SU-DHL-6 (cell line): ENCODE data around the gene COG7.
"Not testable (repeated sequence)": the region's sequence is repeated elsewhere in the genome, so short reads cannot be mapped to it uniquely, and the experiment has no call there.

Experiments
- H2AFZ ChIP-seq: fragments of 200-600 bp; sonication (generic); 2 replicates; pipeline ENCODE4 v1.6.1; 2014; ENCODE audit warnings: low read depth, mild to moderate bottlenecking, moderate library complexity, mixed read lengths, antibody characterized with exemption, low read length; ENCODE audit not compliant: severe bottlenecking
- H3F3A ChIP-seq: fragments of 200-600 bp; shearing (Covaris generic); 2 replicates; pipeline ENCODE4 v1.6.0; 2016; ENCODE audit warnings: antibody characterized with exemption, mild to moderate bottlenecking; ENCODE audit not compliant: insufficient read depth
- H3K27ac ChIP-seq: fragments of 200-600 bp; sonication (generic); 2 replicates; pipeline ENCODE4 v1.5.1; 2016; ENCODE audit warnings: low read depth, mild to moderate bottlenecking, low read length, moderate library complexity, mixed read lengths
- H3K27me3 ChIP-seq: fragments of 200-600 bp; sonication (generic), shearing (Covaris generic); 2 replicates; pipeline ENCODE4 v1.6.0; 2014; ENCODE audit warnings: mild to moderate bottlenecking, low read length
- H3K36me3 ChIP-seq: fragments of 200-600 bp; sonication (generic); 2 replicates; pipeline ENCODE4 v1.6.1; 2014; ENCODE audit warnings: mild to moderate bottlenecking, low read length, mixed read lengths
- H3K4me2 ChIP-seq: fragments of 300-600, 200-600 bp; shearing (Covaris generic), sonication (generic); 2 replicates; pipeline ENCODE4 v1.6.0; 2014; ENCODE audit warnings: low read length, low read depth, mild to moderate bottlenecking; ENCODE audit not compliant: poor library complexity, severe bottlenecking
- H3K4me3 ChIP-seq: fragments of 200-600 bp; sonication (generic); 2 replicates; pipeline ENCODE4 v1.5.1; 2014; ENCODE audit warnings: antibody characterized with exemption, low read length, mild to moderate bottlenecking, mixed read lengths; ENCODE audit not compliant: insufficient read depth, poor library complexity, severe bottlenecking
- H3K79me2 ChIP-seq: fragments of 200-600 bp; sonication (generic); 2 replicates; pipeline ENCODE4 v1.6.1; 2014; ENCODE audit warnings: mild to moderate bottlenecking, low read length, moderate library complexity; ENCODE audit not compliant: insufficient read depth
- H3K9ac ChIP-seq: fragments of 200-600 bp; sonication (generic); 2 replicates; pipeline ENCODE4 v1.7.0; 2014; ENCODE audit warnings: mild to moderate bottlenecking, low read length
- H3K9me2 ChIP-seq: fragments of 200-600 bp; sonication (generic); replicated peaks from 2 replicates; pipeline ENCODE4 v1.6.1; 2014; ENCODE audit warnings: low read length; ENCODE audit not compliant: insufficient read depth
- H3K9me3 ChIP-seq: fragments of 200-600 bp; sonication (generic); 2 replicates; pipeline ENCODE4 v1.6.1; 2014; ENCODE audit warnings: low read length, mixed read lengths; ENCODE audit not compliant: insufficient read depth
- H4K20me1 ChIP-seq: fragments of 200-600 bp; sonication (generic); 2 replicates; pipeline ENCODE4 v1.6.1; 2014; ENCODE audit warnings: low read depth, mild to moderate bottlenecking, antibody characterized with exemption, low read length, moderate library complexity, mixed read lengths
- CTCF ChIP-seq: fragments of 200-600 bp; sonication (generic); IDR thresholded peaks from one replicate; pipeline ENCODE4 v1.5.1; 2017; ENCODE audit warnings: antibody characterized with exemption, mild to moderate bottlenecking, low read length, moderate library complexity; ENCODE audit not compliant: insufficient read depth, poor library complexity, severe bottlenecking
- EZH2phosphoT487 ChIP-seq: fragments of 200-600 bp; sonication (generic), shearing (Covaris generic); conservative IDR thresholded peaks from 2 replicates; pipeline ENCODE4 v1.6.1; 2018; ENCODE audit warnings: mild to moderate bottlenecking, antibody characterized with exemption, low read length, moderate library complexity, mixed read lengths

Gene COG7

GRCh38 chr16:23382279-23382678 is 70.7 kb downstream of the COG7 start:
- Histone ChIP-seq H3K79me2 (no peaks in the 10 kb centered on the region), H3K4me2 (no peak overlapping the region), H3K9ac (no peak overlapping the region), H3K27ac (no peak overlapping the region), H3K27me3 (no peaks in the 10 kb centered on the region), H3K9me3 (no peaks in the 10 kb centered on the region), H3F3A (no peaks in the 10 kb centered on the region), H3K36me3 (no peaks in the 10 kb centered on the region), H4K20me1 (no peaks in the 10 kb centered on the region), H3K9me2 (no peaks in the 10 kb centered on the region), H3K4me3 (no peak overlapping the region), H2AFZ (no peak overlapping the region)
- TF ChIP-seq EZH2phosphoT487: no peak
- no peak for TF ChIP-seq CTCF

- H2AFZ ChIP-seq, H3K9me2 ChIP-seq, H3K27me3 ChIP-seq, H3K36me3 ChIP-seq, H3K9ac ChIP-seq, H3F3A ChIP-seq, H4K20me1 ChIP-seq, H3K4me2 ChIP-seq, H3K27ac ChIP-seq, H3K79me2 ChIP-seq, H3K9me3 ChIP-seq, H3K4me3 ChIP-seq: not testable (repeated sequence)
Measured at GRCh38 chr16:23381702-23382101, 71.3 kb downstream of the COG7 start.

DNA sequence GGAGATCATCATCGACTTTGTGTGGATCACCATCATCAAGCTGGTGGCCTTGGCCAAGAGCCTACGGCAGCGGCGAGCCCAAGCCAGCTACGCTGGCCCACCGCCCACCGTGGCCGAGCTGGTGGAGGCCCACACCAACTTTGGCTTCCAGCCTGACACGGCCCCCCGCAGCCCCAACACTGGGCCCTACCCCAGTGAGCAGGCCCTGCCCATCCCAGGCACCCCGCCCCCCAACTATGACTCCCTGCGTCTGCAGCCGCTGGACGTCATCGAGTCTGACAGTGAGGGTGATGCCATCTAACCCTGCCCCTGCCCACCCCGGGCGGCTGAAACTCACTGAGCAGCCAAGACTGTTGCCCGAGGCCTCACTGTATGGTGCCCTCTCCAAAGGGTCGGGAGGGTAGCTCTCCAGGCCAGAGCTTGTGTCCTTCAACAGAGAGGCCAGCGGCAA is 72.5 kb downstream of the COG7 start:
- no peaks in the 10 kb centered on the region for H4K20me1 ChIP-seq

GRCh38 chr16:23379707-23380106 is 73.3 kb downstream of the COG7 start:
- TF ChIP-seq EZH2phosphoT487: no peak
- no peak for TF ChIP-seq CTCF
- Histone ChIP-seq H3K4me3 (no peak overlapping the region), H3F3A (no peaks in the 10 kb centered on the region), H3K4me2 (no peak overlapping the region), H3K9ac (no peak overlapping the region), H3K36me3 (no peaks in the 10 kb centered on the region), H3K9me3 (no peaks in the 10 kb centered on the region), H3K9me2 (no peaks in the 10 kb centered on the region), H3K79me2 (no peaks in the 10 kb centered on the region), H2AFZ (no peak overlapping the region), H4K20me1 (no peaks in the 10 kb centered on the region), H3K27ac (no peak overlapping the region), H3K27me3 (no peaks in the 10 kb centered on the region)

More for the DNA sequence above, 72.5 kb downstream of the COG7 start:
- no peaks in the 10 kb centered on the region for H3K9me2 ChIP-seq
- TF ChIP-seq EZH2phosphoT487: no peak
- no peak for TF ChIP-seq CTCF
- no peaks in the 10 kb centered on the region for H3K27me3 ChIP-seq
- no peak overlapping the region for H3K4me3 ChIP-seq
- H2AFZ ChIP-seq: no peak overlapping the region
- H3K4me2 ChIP-seq: no peak overlapping the region
- H3F3A ChIP-seq: no peaks in the 10 kb centered on the region
- H3K9me3 ChIP-seq: no peaks in the 10 kb centered on the region
- no peaks in the 10 kb centered on the region for H3K36me3 ChIP-seq
- H3K27ac ChIP-seq: no peak overlapping the region
- H3K9ac ChIP-seq: no peak overlapping the region
- no peaks in the 10 kb centered on the region for H3K79me2 ChIP-seq
